GM21367 (cell line): ENCODE results near the gene DFFB.

Experiments used
- ATAC-seq: cut with Tn5 transposase; IDR thresholded peaks from one replicate; pipeline ENCODE4 v1.9.1; 2021; ENCODE audit not compliant: unreplicated experiment

The DFFB gene

GRCh38 chr1:3923378-3924185 lies 66.3 kb downstream of the DFFB start:
- no peak for ATAC-seq

- ATAC-seq, result no peak
These were observed 67.0 kb downstream of the DFFB start for GRCh38 chr1:3924186-3924824.

GRCh38 chr1:3924825-3925220 lies 67.5 kb downstream of the DFFB start:
- no peak for ATAC-seq

GRCh38 chr1:3925256-3925655 lies 68.0 kb downstream of the DFFB start:
- ATAC-seq, result no peak

GRCh38 chr1:3925762-3926161 lies 68.5 kb downstream of the DFFB start:
- ATAC-seq, result no peak

- ATAC-seq, result no peak
These were observed 69.7 kb downstream of the DFFB start for GRCh38 chr1:3926956-3927355.

GRCh38 chr1:3928586-3928985 lies 71.3 kb downstream of the DFFB start:
- no peak for ATAC-seq

- no peak for ATAC-seq
These were observed 71.8 kb downstream of the DFFB start for GRCh38 chr1:3929126-3929525.

- ATAC-seq, result no peak
These were observed 73.2 kb downstream of the DFFB start for GRCh38 chr1:3930301-3931006.

- no peak for ATAC-seq
These were observed 74.0 kb downstream of the DFFB start for GRCh38 chr1:3931007-3931912.

GRCh38 chr1:3932156-3932919 lies 75.1 kb downstream of the DFFB start:
- ATAC-seq, result no peak
